OCI-LY7 (cell line): ENCODE results near the gene TMEM209. TPM values are rescaled to one million over a fixed set of nuclear protein-coding genes. Genes with fewer than 3 reads are reported as not detected.
"Not testable (repeated sequence)": the region's sequence is repeated elsewhere in the genome, so short reads cannot be mapped to it uniquely, and the experiment has no call there.

Source experiments
- BruUV-seq: library from RNA; stranded (reverse); fragments of 400-500 nt; replicated peaks from 2 replicates; lab custom pipeline; 2021; lab: Mats Ljungman, UMichigan
- CTCF ChIA-PET: fragments of 300-600 bp; sonication (Branson Sonifier 250); formaldehyde crosslinking; loops from one replicate; lab custom pipeline; 2022; ENCODE audit warnings: antibody characterized with exemption; ENCODE audit not compliant: unreplicated experiment; lab: Charles Lee
- POLR2A ChIA-PET: fragments of 300-600 bp; sonication (Branson Sonifier 250); formaldehyde crosslinking; loops from one replicate; lab custom pipeline; 2022; ENCODE audit warnings: antibody characterized with exemption; lab: Charles Lee
- DNase-seq: peaks from one replicate; pipeline ENCODE4 v3.0.0-alpha.2; 2015; ENCODE audit warnings: low spot score
- H2AFZ ChIP-seq: fragments of 200-600 bp; sonication (generic), shearing (Covaris generic); 2 replicates; pipeline ENCODE4 v1.6.1; 2014; ENCODE audit warnings: mild to moderate bottlenecking, antibody characterized with exemption, low read length, moderate library complexity
- H3K27ac ChIP-seq: fragments of 200-600 bp; sonication (generic); 2 replicates; pipeline ENCODE4 v1.5.1; 2014; ENCODE audit warnings: mixed run types, low read depth, mild to moderate bottlenecking, moderate library complexity, low read length, inconsistent platforms; ENCODE audit not compliant: poor library complexity, severe bottlenecking
- H3K36me3 ChIP-seq: fragments of 200-600 bp; sonication (generic); 2 replicates; pipeline ENCODE4 v1.6.1; 2014; ENCODE audit warnings: mild to moderate bottlenecking, antibody characterized with exemption, low read length, moderate library complexity, mixed read lengths; ENCODE audit not compliant: insufficient read depth
- H3K4me1 ChIP-seq: fragments of 200-600 bp; sonication (generic); 2 replicates; pipeline ENCODE4 v1.5.1; 2014; ENCODE audit warnings: mild to moderate bottlenecking, low read length; ENCODE audit not compliant: insufficient read depth, poor library complexity, severe bottlenecking
- H3K4me2 ChIP-seq: fragments of 200-600 bp; sonication (generic); 2 replicates; pipeline ENCODE4 v1.6.1; 2014; ENCODE audit warnings: mild to moderate bottlenecking, low read length
- H3K4me3 ChIP-seq: fragments of 200-600 bp; sonication (generic); 2 replicates; pipeline ENCODE4 v1.5.1; 2014; ENCODE audit warnings: mild to moderate bottlenecking, low read depth, low read length; ENCODE audit not compliant: poor library complexity, severe bottlenecking
- H3K79me2 ChIP-seq: fragments of 200-600 bp; sonication (generic); 2 replicates; pipeline ENCODE4 v1.6.1; 2016; ENCODE audit warnings: low read depth, mild to moderate bottlenecking, low read length, moderate library complexity, mixed read lengths; ENCODE audit not compliant: insufficient read depth
- H3K9me2 ChIP-seq: fragments of 200-600 bp; sonication (generic); 2 replicates; pipeline ENCODE4 v1.6.1; 2016; ENCODE audit warnings: mild to moderate bottlenecking, low read length, mixed read lengths; ENCODE audit not compliant: insufficient read depth
- H3K9me3 ChIP-seq: fragments of 200-600 bp; sonication (generic); 2 replicates; pipeline ENCODE4 v1.6.1; 2014; ENCODE audit warnings: mild to moderate bottlenecking, mixed run types, low read length, mixed read lengths
- H4K20me1 ChIP-seq: fragments of 200-600 bp; sonication (generic); 2 replicates; pipeline ENCODE4 v1.6.1; 2014; ENCODE audit warnings: mild to moderate bottlenecking, antibody characterized with exemption, low read length, moderate library complexity, mixed read lengths; ENCODE audit not compliant: insufficient read depth
- CTCF ChIP-seq: fragments of 200-600 bp; sonication (generic); conservative IDR thresholded peaks from 2 replicates; pipeline ENCODE4 v1.5.1; 2014; ENCODE audit warnings: mild to moderate bottlenecking, antibody characterized with exemption, low read length, moderate library complexity, mixed read lengths
- EZH2phosphoT487 ChIP-seq: fragments of 200-600 bp; sonication (generic); IDR thresholded peaks from 2 replicates; pipeline ENCODE4 v1.6.1; 2018; ENCODE audit warnings: low read depth, borderline replicate concordance, mild to moderate bottlenecking, mixed run types, antibody characterized with exemption, low read length, moderate library complexity, mixed read lengths
- intact Hi-C: fragments of 100-400 bp; cut with micrococcal nuclease; formaldehyde crosslinking; loops from one replicate; pipeline ENCODE4 v1.10.0; 2022; ENCODE audit not compliant: unreplicated experiment
- total RNA-seq, 2 experiments: library from RNA; depleted of rRNA in 1 of 2; stranded (reverse); fragments of >200 nt in 1 of 2; shearing (Covaris generic) in 1 of 2; gene quantifications; 2 replicates each; pipeline ENCODE4 v1.2.3, GENCODE V29; 2014 to 2022

TMEM209 gene
- total RNA-seq, 2 experiments from 2014 or later: 18.1 to 37.9 TPM

GRCh38 chr7:130246491-130246890 lies 41.3 kb upstream of the TMEM209 start:
- H3K9me2 ChIP-seq, CTCF ChIA-PET, H2AFZ ChIP-seq, H3K4me1 ChIP-seq, intact Hi-C loops, H3K79me2 ChIP-seq, H3K36me3 ChIP-seq, H3K4me3 ChIP-seq, H3K9me3 ChIP-seq, BruUV-seq, H4K20me1 ChIP-seq, DNase-seq, H3K4me2 ChIP-seq, H3K27ac ChIP-seq: not testable (repeated sequence)
- POLR2A ChIA-PET: interaction anchor here (0.6 to 0.7 kb wide), 2 partner anchors 19 to 113 kb away, joined by 3 to 4 read pairs; no protein-coding TSS in a partner anchor

- H3K4me1 ChIP-seq, H3K9me3 ChIP-seq, H3K79me2 ChIP-seq, H4K20me1 ChIP-seq, H3K27ac ChIP-seq, DNase-seq, H2AFZ ChIP-seq, H3K9me2 ChIP-seq, H3K36me3 ChIP-seq, H3K4me3 ChIP-seq, CTCF ChIA-PET, BruUV-seq: not testable (repeated sequence)
- intact Hi-C loops: loop anchor here (2.0 kb wide), 1 partner anchor 515 kb away; no protein-coding TSS in a partner anchor
- POLR2A ChIA-PET: interaction anchor here (0.7 to 1.5 kb wide), 3 partner anchors 13 to 395 kb away, joined by 3 to 4 read pairs (median 3); no protein-coding TSS in a partner anchor
- H3K4me2 ChIP-seq: peak overlapping the region; percentile 4; the same call in 1 of the 2 replicates
Measured at GRCh38 chr7:130243486-130243885, 38.3 kb upstream of the TMEM209 start.

GRCh38 chr7:130242198-130243014 lies 37.2 kb upstream of the TMEM209 start:
- no peak overlapping the region for H3K27ac ChIP-seq
- POLR2A ChIA-PET: no interaction called here
- H4K20me1 ChIP-seq: no peaks in the 10 kb centered on the region
- DNase-seq: peak; percentile 33
- no peak overlapping the region for H2AFZ ChIP-seq
- H3K4me3 ChIP-seq: no peak overlapping the region
- intact Hi-C loops: loop anchor here (1.0 to 2.0 kb wide), 2 partner anchors 170 to 516 kb away; no protein-coding TSS in a partner anchor
- BruUV-seq: no TSS peak
- CTCF ChIA-PET: no interaction called here
- no peak overlapping the region for H3K4me2 ChIP-seq
- H3K4me1 ChIP-seq: no peaks in the 10 kb centered on the region
- H3K36me3 ChIP-seq: no peaks in the 10 kb centered on the region
- no peaks in the 10 kb centered on the region for H3K79me2 ChIP-seq
- no peak for TF ChIP-seq EZH2phosphoT487
- TF ChIP-seq CTCF: peak; percentile 94
- no peaks in the 10 kb centered on the region for H3K9me3 ChIP-seq
- no peaks in the 10 kb centered on the region for H3K9me2 ChIP-seq
